Karpas-422 (cell line): ENCODE results near the gene GOLIM4. TPM values are rescaled to one million over a fixed set of nuclear protein-coding genes. Genes with fewer than 3 reads are reported as not detected.

Source experiments
- DNase-seq: peaks from one replicate; pipeline ENCODE4 v3.0.0-alpha.2; 2015
- H2AFZ ChIP-seq: fragments of 200-600 bp; sonication (generic); 2 replicates; pipeline ENCODE4 v1.6.1; 2014; ENCODE audit warnings: antibody characterized with exemption, low read length, mixed read lengths
- H3K27ac ChIP-seq: fragments of 200-600 bp; sonication (generic); 2 replicates; pipeline ENCODE4 v1.5.1; 2014; ENCODE audit warnings: mild to moderate bottlenecking, low read length, moderate library complexity
- H3K27me3 ChIP-seq: fragments of 200-600 bp; sonication (generic); 2 replicates; pipeline ENCODE4 v1.6.1; 2014; ENCODE audit warnings: low read length, mixed read lengths
- H3K36me3 ChIP-seq: fragments of 200-600 bp; sonication (generic); 2 replicates; pipeline ENCODE4 v1.6.1; 2014; ENCODE audit warnings: low read length, mixed read lengths; ENCODE audit not compliant: insufficient read depth
- H3K4me1 ChIP-seq: fragments of 200-600 bp; sonication (generic); 2 replicates; pipeline ENCODE4 v1.6.1; 2014; ENCODE audit warnings: mild to moderate bottlenecking, low read length, mixed read lengths
- H3K4me2 ChIP-seq: fragments of 200-600 bp; sonication (generic); 2 replicates; pipeline ENCODE4 v1.6.1; 2014; ENCODE audit warnings: low read length, low read depth, mild to moderate bottlenecking; ENCODE audit not compliant: poor library complexity, severe bottlenecking
- H3K4me3 ChIP-seq: fragments of 200-600 bp; sonication (generic); 2 replicates; pipeline ENCODE4 v1.5.1; 2014; ENCODE audit warnings: mild to moderate bottlenecking, antibody characterized with exemption, low read length, mixed read lengths
- H3K79me2 ChIP-seq: fragments of 200-600 bp; sonication (generic); 2 replicates; pipeline ENCODE4 v1.6.1; 2014; ENCODE audit warnings: mild to moderate bottlenecking, low read length, mixed read lengths
- H3K9ac ChIP-seq: fragments of 200-600 bp; sonication (generic); 2 replicates; pipeline ENCODE4 v1.6.0; 2014; ENCODE audit warnings: low read length
- H3K9me2 ChIP-seq: fragments of 200-600 bp; sonication (generic), shearing (Covaris generic); replicated peaks from 2 replicates; pipeline ENCODE4 v1.6.0; 2014; ENCODE audit warnings: mild to moderate bottlenecking, low read length, moderate library complexity; ENCODE audit not compliant: insufficient read depth
- H3K9me3 ChIP-seq: fragments of 300-700, 200-600 bp; sonication (generic); 2 replicates; pipeline ENCODE4 v1.6.1; 2014; ENCODE audit warnings: low read length, mixed read lengths
- H4K20me1 ChIP-seq: fragments of 200-600 bp; sonication (generic); 2 replicates; pipeline ENCODE4 v1.6.1; 2014; ENCODE audit warnings: mild to moderate bottlenecking, antibody characterized with exemption, low read length, low read depth; ENCODE audit not compliant: insufficient read depth
- total RNA-seq: library from RNA; depleted of rRNA; stranded (reverse); fragments of >200 nt; shearing (Covaris generic); gene quantifications from 2 replicates; pipeline ENCODE4 v1.2.3, GENCODE V29; 2014; ENCODE audit warnings: low replicate concordance

GOLIM4 gene
- total RNA-seq, 1 experiment from 2014 or later, result 2.6 TPM

DNA sequence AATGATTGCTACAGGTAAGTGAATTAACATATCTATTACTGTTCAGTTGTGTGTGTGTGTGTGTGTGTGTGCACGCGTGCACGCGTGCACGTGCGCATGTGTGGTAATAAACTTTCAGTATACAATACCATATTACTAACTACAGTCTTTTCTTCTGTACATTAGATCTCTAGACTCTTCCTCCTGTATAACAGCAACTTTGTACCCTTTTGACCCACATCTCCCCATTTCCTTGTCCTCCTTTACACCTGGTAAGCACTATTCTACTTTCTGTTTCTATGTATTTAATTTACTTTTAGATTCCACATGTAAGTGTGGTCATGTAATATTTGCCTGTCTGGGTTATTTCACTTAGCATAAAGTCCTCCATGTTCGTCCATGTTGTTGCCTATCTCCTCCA, 29.1 kb upstream of the GOLIM4 start:
- DNase-seq, result no peak
- Histone ChIP-seq H2AFZ (no peak overlapping the region), H3K9me3 (no peaks in the 10 kb centered on the region), H3K4me2 (no peak overlapping the region), H3K27me3 (no peaks in the 10 kb centered on the region), H3K9me2 (no peaks in the 10 kb centered on the region), H3K27ac (no peak overlapping the region), H3K4me3 (no peak overlapping the region), H3K79me2 (no peaks in the 10 kb centered on the region), H3K9ac (no peak overlapping the region), H4K20me1 (no peaks in the 10 kb centered on the region), H3K4me1 (no peaks in the 10 kb centered on the region), H3K36me3 (no peaks in the 10 kb centered on the region)

DNA sequence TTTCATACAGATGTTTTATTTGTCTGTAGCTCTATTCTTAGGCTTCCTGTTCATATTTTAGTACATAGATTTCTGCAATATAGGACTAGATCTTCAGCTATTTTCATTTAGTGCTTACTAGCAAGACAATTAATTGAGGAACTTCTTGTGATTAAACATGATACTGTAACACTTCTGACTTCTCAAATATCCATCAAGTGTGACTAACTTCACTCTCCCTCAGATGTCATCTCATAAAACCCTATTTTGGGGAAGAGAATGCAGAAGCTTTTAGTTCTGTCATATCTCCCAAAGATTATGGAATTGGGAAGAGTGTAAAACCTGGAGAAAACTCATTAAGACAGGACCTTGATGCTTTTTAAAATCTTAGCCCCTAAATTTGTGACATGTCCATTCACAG, 28.6 kb upstream of the GOLIM4 start:
- H3K9me3 ChIP-seq, result no peaks in the 10 kb centered on the region
- no peak overlapping the region for H2AFZ ChIP-seq
- H3K27me3 ChIP-seq, result no peaks in the 10 kb centered on the region
- no peak overlapping the region for H3K4me2 ChIP-seq
- no peaks in the 10 kb centered on the region for H3K36me3 ChIP-seq
- H4K20me1 ChIP-seq, result no peaks in the 10 kb centered on the region
- no peak overlapping the region for H3K27ac ChIP-seq
- no peaks in the 10 kb centered on the region for H3K79me2 ChIP-seq
- no peak for DNase-seq
- no peak overlapping the region for H3K4me3 ChIP-seq
- no peaks in the 10 kb centered on the region for H3K4me1 ChIP-seq
- no peak overlapping the region for H3K9ac ChIP-seq
- H3K9me2 ChIP-seq, result no peaks in the 10 kb centered on the region

DNA sequence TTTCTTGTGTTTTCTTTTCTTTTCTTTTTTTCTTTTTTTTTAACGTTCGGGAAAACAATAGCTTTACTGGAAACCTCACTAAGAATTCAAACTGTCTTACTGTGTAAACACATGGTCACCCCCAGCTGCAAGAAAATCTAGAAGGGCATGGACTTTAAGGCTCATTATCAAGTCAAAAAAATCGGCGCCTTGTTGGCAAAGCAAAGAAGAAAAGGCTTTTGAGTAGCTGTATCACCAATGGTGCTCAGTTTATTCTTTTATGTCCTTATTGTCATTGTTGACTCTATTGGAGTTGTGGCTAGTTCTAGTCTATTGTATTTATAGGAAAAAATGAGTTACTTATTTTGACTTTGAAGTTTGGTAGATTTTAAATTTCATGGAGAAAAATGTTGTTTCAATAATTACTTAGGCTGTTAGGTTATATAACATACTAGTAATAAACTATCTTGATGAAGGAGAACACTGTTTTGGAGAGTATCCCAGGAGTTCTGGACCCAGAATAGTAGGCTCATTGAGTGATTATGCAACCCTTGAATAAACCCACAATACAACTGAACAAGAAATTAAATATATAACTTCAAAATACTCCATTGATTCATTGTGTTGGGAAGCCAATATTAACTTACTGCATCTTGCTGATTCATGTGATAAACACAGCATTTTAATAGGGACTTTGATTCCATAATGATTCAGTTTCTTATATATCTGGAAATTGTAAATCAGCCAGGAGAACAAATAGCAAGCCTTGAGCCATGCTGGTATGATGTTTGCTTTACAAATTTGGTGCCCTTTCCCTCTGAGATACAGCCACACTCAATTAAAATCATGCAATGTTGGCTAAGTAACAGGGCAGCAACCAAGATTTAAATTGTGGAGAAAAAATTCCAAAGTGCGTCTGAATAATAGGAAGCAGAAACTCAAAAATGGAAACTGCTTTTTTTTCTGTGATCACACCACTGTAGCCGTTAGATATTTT, 27.8 kb upstream of the GOLIM4 start:
- H4K20me1 ChIP-seq, result no peaks in the 10 kb centered on the region

DNA sequence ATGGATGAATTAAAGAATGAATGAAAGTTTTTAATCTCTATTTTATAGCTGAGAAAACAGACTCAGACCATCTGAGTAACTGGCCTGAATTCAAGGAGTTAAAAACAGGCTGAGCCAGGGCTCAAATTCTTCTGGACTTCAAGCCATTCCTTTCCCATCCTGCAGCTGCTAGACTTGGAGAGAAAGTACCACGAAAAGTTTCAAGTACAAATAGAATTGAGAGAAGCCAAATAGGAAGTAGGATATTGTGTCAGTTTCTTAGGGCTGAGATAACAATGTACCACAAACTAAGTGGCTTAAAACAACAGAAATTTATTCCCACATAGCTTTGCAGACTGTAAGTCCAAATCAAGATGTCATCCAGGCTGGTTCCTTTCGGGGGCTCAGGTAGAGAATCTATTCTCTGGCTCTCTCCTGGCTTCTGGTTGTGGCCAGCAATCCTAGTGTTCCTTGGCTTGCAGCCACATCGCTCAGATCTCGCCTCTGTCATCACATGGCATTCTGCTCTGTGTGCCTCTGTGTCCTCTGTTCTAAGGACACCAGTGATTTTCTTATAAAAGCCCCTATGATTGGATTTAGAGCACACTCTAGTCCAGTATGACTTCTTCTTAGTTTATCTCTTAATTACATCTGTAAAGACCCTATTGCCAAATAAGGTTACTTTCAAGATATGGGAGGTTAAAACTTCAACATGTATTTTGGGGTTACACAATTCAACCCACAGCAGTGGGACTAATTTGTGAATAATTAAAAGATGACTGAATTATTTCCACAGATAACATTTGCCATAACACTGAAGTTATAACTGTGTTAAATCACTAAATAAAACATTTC, 25.7 kb upstream of the GOLIM4 start:
- no peak for DNase-seq
- Histone ChIP-seq H3K9me2 (no peaks in the 10 kb centered on the region), H3K4me1 (no peaks in the 10 kb centered on the region), H2AFZ (no peak overlapping the region), H4K20me1 (no peaks in the 10 kb centered on the region), H3K79me2 (no peaks in the 10 kb centered on the region), H3K27me3 (no peaks in the 10 kb centered on the region), H3K9me3 (no peaks in the 10 kb centered on the region), H3K9ac (no peak overlapping the region), H3K4me3 (no peak overlapping the region), H3K27ac (no peak overlapping the region), H3K4me2 (no peak overlapping the region), H3K36me3 (no peaks in the 10 kb centered on the region)

More for the DNA sequence above, 27.8 kb upstream of the GOLIM4 start:
- Histone ChIP-seq H3K27me3 (no peaks in the 10 kb centered on the region), H2AFZ (no peak overlapping the region), H3K4me3 (no peak overlapping the region), H3K9me2 (no peaks in the 10 kb centered on the region), H3K4me1 (no peaks in the 10 kb centered on the region), H3K9me3 (no peaks in the 10 kb centered on the region), H3K36me3 (no peaks in the 10 kb centered on the region), H3K27ac (no peak overlapping the region), H3K79me2 (no peaks in the 10 kb centered on the region), H3K4me2 (no peak overlapping the region), H3K9ac (no peak overlapping the region)
- DNase-seq, result no peak

DNA sequence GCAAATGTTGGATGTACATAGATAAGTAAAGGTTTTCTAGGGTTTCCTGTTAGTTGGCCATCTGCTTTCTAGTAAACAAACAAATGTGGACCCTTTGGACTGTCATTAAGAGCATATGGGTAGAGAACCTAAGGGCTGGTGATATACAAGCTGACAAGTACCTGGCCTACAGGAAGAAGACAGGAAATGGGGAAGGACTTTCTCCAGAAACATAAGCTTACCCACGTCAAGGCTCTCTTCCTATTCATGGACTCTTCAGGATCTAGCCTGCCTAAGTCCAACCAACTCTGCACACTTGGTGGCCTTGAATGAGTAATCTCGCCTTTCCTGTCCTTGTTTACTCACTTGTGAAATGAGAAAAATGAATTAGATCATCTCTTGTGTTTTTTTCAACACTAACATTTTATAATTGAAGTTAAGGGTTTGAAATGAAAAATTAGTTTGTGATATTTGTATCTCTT, 22.2 kb upstream of the GOLIM4 start:
- Histone ChIP-seq H3K9me2 (no peaks in the 10 kb centered on the region), H3K9ac (no peak overlapping the region), H3K4me3 (no peak overlapping the region), H3K4me1 (no peaks in the 10 kb centered on the region), H3K79me2 (no peaks in the 10 kb centered on the region), H3K27ac (no peak overlapping the region), H3K27me3 (no peaks in the 10 kb centered on the region), H3K9me3 (no peaks in the 10 kb centered on the region), H4K20me1 (no peaks in the 10 kb centered on the region), H3K36me3 (no peaks in the 10 kb centered on the region), H2AFZ (no peak overlapping the region), H3K4me2 (no peak overlapping the region)
- no peak for DNase-seq

DNA sequence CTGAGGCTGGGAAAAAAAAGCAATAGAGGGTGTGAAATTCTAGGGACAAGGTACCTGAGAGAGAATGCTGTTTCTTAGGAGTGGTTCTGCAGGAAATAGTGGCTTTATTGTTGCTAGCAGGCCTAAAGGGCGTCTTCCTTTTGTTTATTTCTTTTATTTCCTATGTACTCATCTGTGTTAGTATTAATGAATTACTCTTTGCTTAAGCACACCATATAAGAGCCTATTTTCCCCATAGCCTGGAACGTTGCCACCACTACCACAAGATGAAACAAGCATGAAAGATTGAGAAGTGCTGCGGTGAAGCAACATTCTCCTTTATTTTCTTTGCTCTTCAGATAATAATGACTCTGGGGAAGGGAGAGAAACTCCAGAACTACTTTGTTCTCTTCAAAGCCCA, 21.3 kb upstream of the GOLIM4 start:
- Histone ChIP-seq H3K9me3 (no peaks in the 10 kb centered on the region), H3K4me2 (no peak overlapping the region)

DNA sequence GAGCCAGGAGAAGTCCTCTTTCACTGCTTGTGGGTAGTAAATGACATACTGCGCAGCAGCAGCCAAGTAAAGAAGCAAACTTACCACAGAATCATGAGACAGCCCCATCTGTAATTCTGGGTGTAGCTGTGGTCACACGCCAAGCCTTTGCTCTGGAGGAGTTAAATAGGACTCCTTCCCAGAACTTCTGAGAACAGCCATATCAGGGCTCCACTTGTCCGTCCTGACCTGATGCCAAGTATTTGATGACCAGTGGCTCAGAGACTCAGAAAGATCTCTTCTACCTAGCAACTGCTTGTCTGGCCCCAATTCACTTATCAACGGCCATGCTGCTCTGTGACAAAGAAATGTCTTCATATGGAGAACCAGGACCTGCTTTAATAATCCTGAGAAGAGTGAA, 20.6 kb upstream of the GOLIM4 start:
- H3K79me2 ChIP-seq, result no peaks in the 10 kb centered on the region
- no peaks in the 10 kb centered on the region for H3K9me2 ChIP-seq
- H3K9me3 ChIP-seq, result no peaks in the 10 kb centered on the region
- no peak for DNase-seq
- H3K27me3 ChIP-seq, result no peaks in the 10 kb centered on the region
- no peak overlapping the region for H3K27ac ChIP-seq
- H3K4me1 ChIP-seq, result no peaks in the 10 kb centered on the region
- H3K4me2 ChIP-seq, result no peak overlapping the region
- no peaks in the 10 kb centered on the region for H3K36me3 ChIP-seq
- no peak overlapping the region for H3K9ac ChIP-seq
- no peak overlapping the region for H3K4me3 ChIP-seq
- H2AFZ ChIP-seq, result no peak overlapping the region
- H4K20me1 ChIP-seq, result no peaks in the 10 kb centered on the region

More for the DNA sequence above, 21.3 kb upstream of the GOLIM4 start:
- H2AFZ ChIP-seq, result no peak overlapping the region
- H3K27ac ChIP-seq, result no peak overlapping the region
- H3K9ac ChIP-seq, result no peak overlapping the region
- no peaks in the 10 kb centered on the region for H4K20me1 ChIP-seq
- H3K4me1 ChIP-seq, result no peaks in the 10 kb centered on the region
- H3K36me3 ChIP-seq, result no peaks in the 10 kb centered on the region
- no peak for DNase-seq
- H3K27me3 ChIP-seq, result no peaks in the 10 kb centered on the region
- H3K9me2 ChIP-seq, result no peaks in the 10 kb centered on the region
- H3K4me3 ChIP-seq, result no peak overlapping the region
- no peaks in the 10 kb centered on the region for H3K79me2 ChIP-seq

DNA sequence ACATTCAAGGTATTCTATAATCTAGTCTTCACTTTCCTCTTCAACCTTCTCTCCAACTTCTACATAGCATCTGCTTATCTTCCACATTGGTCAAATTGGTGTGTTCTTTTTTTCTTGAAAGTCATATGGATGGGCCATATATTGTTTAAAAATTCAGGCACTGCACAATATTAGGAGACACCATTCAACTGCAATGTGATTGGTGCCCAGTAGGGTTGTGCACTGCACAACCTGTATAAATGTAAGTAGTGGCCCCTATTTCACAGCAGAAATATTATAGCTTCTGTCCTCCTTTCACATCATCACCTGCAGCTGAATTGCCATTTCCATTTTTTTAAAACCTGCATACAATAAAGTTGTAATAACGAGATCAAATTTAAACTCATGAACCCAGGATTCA, 18.1 kb upstream of the GOLIM4 start:
- H3K36me3 ChIP-seq, result no peaks in the 10 kb centered on the region
- no peaks in the 10 kb centered on the region for H4K20me1 ChIP-seq
- no peak overlapping the region for H2AFZ ChIP-seq
- no peak overlapping the region for H3K4me3 ChIP-seq
- no peak overlapping the region for H3K27ac ChIP-seq
- H3K27me3 ChIP-seq, result 0 out of 2 replicates have a peak, but pooled peaks cover 2% of the 10 kb centered on the region
- no peak for DNase-seq
- H3K9ac ChIP-seq, result no peak overlapping the region
- H3K4me1 ChIP-seq, result no peaks in the 10 kb centered on the region
- H3K9me3 ChIP-seq, result no peaks in the 10 kb centered on the region
- H3K4me2 ChIP-seq, result no peak overlapping the region
- no peaks in the 10 kb centered on the region for H3K79me2 ChIP-seq
- no peaks in the 10 kb centered on the region for H3K9me2 ChIP-seq
